Esophagus muscularis mucosa (tissue), 3 donors: ENCODE results near the gene WDR27.

ENCODE experiments used
- CTCF ChIP-seq, 3 experiments: fragments of 200-600 bp in 2 of 3; fragments of 450-650 bp in 1 of 3; sonication (generic) in 2 of 3; IDR thresholded peaks; one replicate each; pipeline ENCODE4 v1.5.1; 2017 to 2019; ENCODE audit warnings: antibody characterized with exemption in 3 of 3, mild to moderate bottlenecking in 2 of 3, moderate library complexity in 1 of 3
- POLR2A ChIP-seq: fragments of 450-650 bp; IDR thresholded peaks from one replicate; pipeline ENCODE4 v1.6.1; 2017; ENCODE audit warnings: antibody characterized with exemption, moderate library complexity, mild to moderate bottlenecking, low read depth
- POLR2AphosphoS5 ChIP-seq, 2 donors: sonication (generic); formaldehyde crosslinking; IDR thresholded peaks; one replicate each; pipeline ENCODE4 v1.6.1; 2017; ENCODE audit warnings: antibody characterized with exemption in 2 of 2

DNA sequence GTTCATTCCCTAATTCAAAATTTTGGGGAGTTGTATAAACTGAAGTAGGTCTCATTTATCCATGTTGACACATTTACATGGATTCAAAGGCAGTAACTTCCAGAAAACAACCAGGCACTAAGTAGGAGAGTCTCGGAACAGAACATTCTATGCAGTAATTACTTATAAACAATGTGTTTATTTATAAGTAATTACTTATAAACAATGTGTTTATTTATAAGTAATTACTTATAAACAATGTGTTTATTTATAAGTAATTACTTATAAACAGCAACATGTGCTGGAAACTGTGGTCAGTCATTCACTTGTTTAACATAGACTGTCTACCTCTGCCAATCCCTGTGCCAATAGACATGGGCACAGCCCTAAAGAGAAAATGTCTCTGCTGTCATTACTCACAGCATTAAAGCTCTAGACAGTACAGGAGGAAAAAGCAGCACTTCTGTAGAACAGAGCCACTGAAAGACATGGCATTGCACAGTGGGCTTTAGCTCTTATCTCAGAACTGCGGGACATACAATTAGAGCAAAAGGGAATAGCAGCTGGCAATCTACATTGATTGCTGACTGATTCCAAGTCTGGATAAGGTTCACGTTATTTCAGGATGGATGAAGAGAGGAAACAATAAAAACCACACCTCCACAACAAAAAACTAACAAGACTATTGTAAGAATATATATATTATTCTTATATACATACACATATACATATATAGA, 188.2 kb downstream of the WDR27 start:
- TF ChIP-seq CTCF (IDR thresholded peaks at IDR 0.05): no peak
- no peak for TF ChIP-seq POLR2A
- TF ChIP-seq POLR2AphosphoS5 (IDR thresholded peaks at IDR 0.05): no peak
